Endometrium (tissue), 2 donors: Measurements from ENCODE around the gene TMEM62.
"Not testable (repeated sequence)": the region's sequence is repeated elsewhere in the genome, so short reads cannot be mapped to it uniquely, and the experiment has no call there.

Source experiments
- FAIRE-seq: peaks from 2 replicates; lab custom pipeline; 2012; peaks lifted over from hg19 to GRCh38; lab: Jason Lieb, UNC
- donor health status: control.
- donor health status: control.

Gene TMEM62

GRCh38 chr15:43121863-43122262, 11.5 kb upstream of the TMEM62 start:
- no peak for FAIRE-seq

GRCh38 chr15:43125100-43125661, 8.2 kb upstream of the TMEM62 start:
- FAIRE-seq: no peak

- FAIRE-seq: no peak
Observed at GRCh38 chr15:43126356-43126755, 7.0 kb upstream of the TMEM62 start.

GRCh38 chr15:43127752-43128151, 5.6 kb upstream of the TMEM62 start:
- no peak for FAIRE-seq

GRCh38 chr15:43128174-43128979, 5.0 kb upstream of the TMEM62 start:
- not testable (repeated sequence) for FAIRE-seq

GRCh38 chr15:43128980-43129335, 4.4 kb upstream of the TMEM62 start:
- FAIRE-seq: no peak

GRCh38 chr15:43132830-43133429, 456 bp upstream of the TMEM62 start:
- FAIRE-seq: no peak

- FAIRE-seq: no peak
Observed at GRCh38 chr15:43134157-43134635, 810 bp downstream of the TMEM62 start.

GRCh38 chr15:43135351-43135750, 2.0 kb downstream of the TMEM62 start:
- no peak for FAIRE-seq

- FAIRE-seq: no peak
Observed at GRCh38 chr15:43143203-43143941, 10.0 kb downstream of the TMEM62 start.

GRCh38 chr15:43144512-43144911, 11.1 kb downstream of the TMEM62 start:
- FAIRE-seq: no peak

GRCh38 chr15:43146184-43146583, 12.8 kb downstream of the TMEM62 start:
- no peak for FAIRE-seq

- no peak for FAIRE-seq
Observed at GRCh38 chr15:43150191-43150929, 17.0 kb downstream of the TMEM62 start.

GRCh38 chr15:43151688-43152087, 18.3 kb downstream of the TMEM62 start:
- no peak for FAIRE-seq

GRCh38 chr15:43153269-43153668, 19.9 kb downstream of the TMEM62 start:
- FAIRE-seq: no peak

GRCh38 chr15:43165801-43166325, 32.5 kb downstream of the TMEM62 start:
- FAIRE-seq: no peak

- not testable (repeated sequence) for FAIRE-seq
Observed at GRCh38 chr15:43167261-43167660, 33.9 kb downstream of the TMEM62 start.

GRCh38 chr15:43168192-43169107, 35.1 kb downstream of the TMEM62 start:
- no peak for FAIRE-seq

GRCh38 chr15:43169888-43170287, 36.5 kb downstream of the TMEM62 start:
- no peak for FAIRE-seq

- not testable (repeated sequence) for FAIRE-seq
Observed at GRCh38 chr15:43175656-43176309, 42.4 kb downstream of the TMEM62 start.
